Breast epithelium (tissue), 3 donors: Measurements from ENCODE around the gene STRIP1.

Experiments
- POLR2AphosphoS5 ChIP-seq, 3 donors: sonication (generic); formaldehyde crosslinking; IDR thresholded peaks; one replicate each; pipeline ENCODE4 v1.6.1; 2017; ENCODE audit warnings: antibody characterized with exemption in 3 of 3
- TF ChIP-seq, protein P1 (sequence below), 3 donors: fragments of 450-650 bp; IDR thresholded peaks; one replicate each; pipeline ENCODE4 v1.5.1; 2016 to 2017; ENCODE audit warnings: antibody characterized with exemption in 3 of 3, mild to moderate bottlenecking in 3 of 3, moderate library complexity in 3 of 3

DNA sequence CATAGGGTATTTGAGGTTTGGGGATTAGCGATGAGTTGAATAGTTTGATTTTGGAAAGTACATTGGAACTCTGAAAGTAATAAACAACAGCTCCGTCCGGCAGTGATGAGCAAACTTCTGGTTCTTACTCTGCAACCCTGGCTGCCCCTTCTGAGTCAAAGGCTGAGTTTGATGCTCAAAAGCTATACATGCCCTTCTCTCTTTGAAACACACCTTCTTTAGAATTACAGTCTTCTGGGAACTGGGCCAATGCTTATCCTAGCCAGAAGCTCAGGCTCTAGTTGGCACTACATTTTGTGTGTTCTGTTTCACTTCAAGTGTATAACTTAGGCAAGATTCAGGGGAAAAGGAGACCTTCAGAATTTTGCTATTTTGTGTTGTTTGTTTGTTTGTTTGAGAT lies 40.5 kb upstream of the STRIP1 start:
- TF ChIP-seq, protein P1, sequence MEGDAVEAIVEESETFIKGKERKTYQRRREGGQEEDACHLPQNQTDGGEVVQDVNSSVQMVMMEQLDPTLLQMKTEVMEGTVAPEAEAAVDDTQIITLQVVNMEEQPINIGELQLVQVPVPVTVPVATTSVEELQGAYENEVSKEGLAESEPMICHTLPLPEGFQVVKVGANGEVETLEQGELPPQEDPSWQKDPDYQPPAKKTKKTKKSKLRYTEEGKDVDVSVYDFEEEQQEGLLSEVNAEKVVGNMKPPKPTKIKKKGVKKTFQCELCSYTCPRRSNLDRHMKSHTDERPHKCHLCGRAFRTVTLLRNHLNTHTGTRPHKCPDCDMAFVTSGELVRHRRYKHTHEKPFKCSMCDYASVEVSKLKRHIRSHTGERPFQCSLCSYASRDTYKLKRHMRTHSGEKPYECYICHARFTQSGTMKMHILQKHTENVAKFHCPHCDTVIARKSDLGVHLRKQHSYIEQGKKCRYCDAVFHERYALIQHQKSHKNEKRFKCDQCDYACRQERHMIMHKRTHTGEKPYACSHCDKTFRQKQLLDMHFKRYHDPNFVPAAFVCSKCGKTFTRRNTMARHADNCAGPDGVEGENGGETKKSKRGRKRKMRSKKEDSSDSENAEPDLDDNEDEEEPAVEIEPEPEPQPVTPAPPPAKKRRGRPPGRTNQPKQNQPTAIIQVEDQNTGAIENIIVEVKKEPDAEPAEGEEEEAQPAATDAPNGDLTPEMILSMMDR (IDR thresholded peaks at IDR 0.05): no peak
- TF ChIP-seq POLR2AphosphoS5 (IDR thresholded peaks at IDR 0.05): no peak
